OCI-LY7 (cell line): ENCODE measurements around the gene BTBD9. TPM values are rescaled to one million over a fixed set of nuclear protein-coding genes. Genes with fewer than 3 reads are reported as not detected.

Experiments used
- BruUV-seq: library from RNA; stranded (reverse); fragments of 400-500 nt; replicated peaks from 2 replicates; lab custom pipeline; 2021; lab: Mats Ljungman, UMichigan
- CTCF ChIA-PET: fragments of 300-600 bp; sonication (Branson Sonifier 250); formaldehyde crosslinking; loops from one replicate; lab custom pipeline; 2022; ENCODE audit warnings: antibody characterized with exemption; ENCODE audit not compliant: unreplicated experiment; lab: Charles Lee
- POLR2A ChIA-PET: fragments of 300-600 bp; sonication (Branson Sonifier 250); formaldehyde crosslinking; loops from one replicate; lab custom pipeline; 2022; ENCODE audit warnings: antibody characterized with exemption; lab: Charles Lee
- DNase-seq: peaks from one replicate; pipeline ENCODE4 v3.0.0-alpha.2; 2015; ENCODE audit warnings: low spot score
- H2AFZ ChIP-seq: fragments of 200-600 bp; sonication (generic), shearing (Covaris generic); 2 replicates; pipeline ENCODE4 v1.6.1; 2014; ENCODE audit warnings: mild to moderate bottlenecking, antibody characterized with exemption, low read length, moderate library complexity
- H3K27ac ChIP-seq: fragments of 200-600 bp; sonication (generic); 2 replicates; pipeline ENCODE4 v1.5.1; 2014; ENCODE audit warnings: mixed run types, low read depth, mild to moderate bottlenecking, moderate library complexity, low read length, inconsistent platforms; ENCODE audit not compliant: poor library complexity, severe bottlenecking
- H3K36me3 ChIP-seq: fragments of 200-600 bp; sonication (generic); 2 replicates; pipeline ENCODE4 v1.6.1; 2014; ENCODE audit warnings: mild to moderate bottlenecking, antibody characterized with exemption, low read length, moderate library complexity, mixed read lengths; ENCODE audit not compliant: insufficient read depth
- H3K4me1 ChIP-seq: fragments of 200-600 bp; sonication (generic); 2 replicates; pipeline ENCODE4 v1.5.1; 2014; ENCODE audit warnings: mild to moderate bottlenecking, low read length; ENCODE audit not compliant: insufficient read depth, poor library complexity, severe bottlenecking
- H3K4me2 ChIP-seq: fragments of 200-600 bp; sonication (generic); 2 replicates; pipeline ENCODE4 v1.6.1; 2014; ENCODE audit warnings: mild to moderate bottlenecking, low read length
- H3K4me3 ChIP-seq: fragments of 200-600 bp; sonication (generic); 2 replicates; pipeline ENCODE4 v1.5.1; 2014; ENCODE audit warnings: mild to moderate bottlenecking, low read depth, low read length; ENCODE audit not compliant: poor library complexity, severe bottlenecking
- H3K79me2 ChIP-seq: fragments of 200-600 bp; sonication (generic); 2 replicates; pipeline ENCODE4 v1.6.1; 2016; ENCODE audit warnings: low read depth, mild to moderate bottlenecking, low read length, moderate library complexity, mixed read lengths; ENCODE audit not compliant: insufficient read depth
- H3K9me2 ChIP-seq: fragments of 200-600 bp; sonication (generic); 2 replicates; pipeline ENCODE4 v1.6.1; 2016; ENCODE audit warnings: mild to moderate bottlenecking, low read length, mixed read lengths; ENCODE audit not compliant: insufficient read depth
- H3K9me3 ChIP-seq: fragments of 200-600 bp; sonication (generic); 2 replicates; pipeline ENCODE4 v1.6.1; 2014; ENCODE audit warnings: mild to moderate bottlenecking, mixed run types, low read length, mixed read lengths
- H4K20me1 ChIP-seq: fragments of 200-600 bp; sonication (generic); 2 replicates; pipeline ENCODE4 v1.6.1; 2014; ENCODE audit warnings: mild to moderate bottlenecking, antibody characterized with exemption, low read length, moderate library complexity, mixed read lengths; ENCODE audit not compliant: insufficient read depth
- EZH2phosphoT487 ChIP-seq: fragments of 200-600 bp; sonication (generic); IDR thresholded peaks from 2 replicates; pipeline ENCODE4 v1.6.1; 2018; ENCODE audit warnings: low read depth, borderline replicate concordance, mild to moderate bottlenecking, mixed run types, antibody characterized with exemption, low read length, moderate library complexity, mixed read lengths
- intact Hi-C: fragments of 100-400 bp; cut with micrococcal nuclease; formaldehyde crosslinking; loops from one replicate; pipeline ENCODE4 v1.10.0; 2022; ENCODE audit not compliant: unreplicated experiment
- total RNA-seq, 2 experiments: library from RNA; depleted of rRNA in 1 of 2; stranded (reverse); fragments of >200 nt in 1 of 2; shearing (Covaris generic) in 1 of 2; gene quantifications; 2 replicates each; pipeline ENCODE4 v1.2.3, GENCODE V29; 2014 to 2022
- TF ChIP-seq, protein P1 (sequence below): fragments of 200-600 bp; sonication (generic); conservative IDR thresholded peaks from 2 replicates; pipeline ENCODE4 v1.5.1; 2014; ENCODE audit warnings: mild to moderate bottlenecking, antibody characterized with exemption, low read length, moderate library complexity, mixed read lengths

Gene BTBD9
- total RNA-seq, 2 experiments from 2014 or later = 5.9 to 7.3 TPM

DNA sequence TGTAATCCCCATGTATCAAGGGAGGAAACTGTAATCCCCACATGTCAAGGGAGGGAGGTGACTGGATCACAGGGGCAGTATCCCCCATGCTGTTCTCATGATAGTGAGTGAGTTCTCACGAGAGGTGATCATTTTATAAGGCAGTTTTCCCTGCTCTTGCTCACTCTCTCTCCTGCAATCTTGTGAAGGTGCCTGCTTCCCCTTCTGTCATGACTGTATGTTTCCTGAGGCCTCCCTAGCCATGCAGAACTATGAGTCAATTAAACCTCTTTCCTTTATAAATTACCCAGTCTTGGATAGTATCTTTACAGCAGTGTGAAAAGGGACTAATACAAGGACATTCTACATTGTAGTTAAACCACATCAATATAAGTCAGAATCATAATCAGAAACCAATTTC lies 112.4 kb downstream of the BTBD9 start:
- no peaks in the 10 kb centered on the region for H3K36me3 ChIP-seq
- intact Hi-C loops = no loop called here
- H3K27ac ChIP-seq = no peak overlapping the region
- H3K4me1 ChIP-seq = no peaks in the 10 kb centered on the region
- POLR2A ChIA-PET = no interaction called here
- TF ChIP-seq, protein P1, sequence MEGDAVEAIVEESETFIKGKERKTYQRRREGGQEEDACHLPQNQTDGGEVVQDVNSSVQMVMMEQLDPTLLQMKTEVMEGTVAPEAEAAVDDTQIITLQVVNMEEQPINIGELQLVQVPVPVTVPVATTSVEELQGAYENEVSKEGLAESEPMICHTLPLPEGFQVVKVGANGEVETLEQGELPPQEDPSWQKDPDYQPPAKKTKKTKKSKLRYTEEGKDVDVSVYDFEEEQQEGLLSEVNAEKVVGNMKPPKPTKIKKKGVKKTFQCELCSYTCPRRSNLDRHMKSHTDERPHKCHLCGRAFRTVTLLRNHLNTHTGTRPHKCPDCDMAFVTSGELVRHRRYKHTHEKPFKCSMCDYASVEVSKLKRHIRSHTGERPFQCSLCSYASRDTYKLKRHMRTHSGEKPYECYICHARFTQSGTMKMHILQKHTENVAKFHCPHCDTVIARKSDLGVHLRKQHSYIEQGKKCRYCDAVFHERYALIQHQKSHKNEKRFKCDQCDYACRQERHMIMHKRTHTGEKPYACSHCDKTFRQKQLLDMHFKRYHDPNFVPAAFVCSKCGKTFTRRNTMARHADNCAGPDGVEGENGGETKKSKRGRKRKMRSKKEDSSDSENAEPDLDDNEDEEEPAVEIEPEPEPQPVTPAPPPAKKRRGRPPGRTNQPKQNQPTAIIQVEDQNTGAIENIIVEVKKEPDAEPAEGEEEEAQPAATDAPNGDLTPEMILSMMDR = no peak
- TF ChIP-seq EZH2phosphoT487 = no peak
- H3K79me2 ChIP-seq = no peaks in the 10 kb centered on the region
- no peak overlapping the region for H2AFZ ChIP-seq
- no TSS peak for BruUV-seq
- DNase-seq = no peak
- no peaks in the 10 kb centered on the region for H3K9me2 ChIP-seq
- CTCF ChIA-PET = no interaction called here
- H3K9me3 ChIP-seq = no peaks in the 10 kb centered on the region
- no peaks in the 10 kb centered on the region for H4K20me1 ChIP-seq
- no peak overlapping the region for H3K4me2 ChIP-seq
- no peak overlapping the region for H3K4me3 ChIP-seq

DNA sequence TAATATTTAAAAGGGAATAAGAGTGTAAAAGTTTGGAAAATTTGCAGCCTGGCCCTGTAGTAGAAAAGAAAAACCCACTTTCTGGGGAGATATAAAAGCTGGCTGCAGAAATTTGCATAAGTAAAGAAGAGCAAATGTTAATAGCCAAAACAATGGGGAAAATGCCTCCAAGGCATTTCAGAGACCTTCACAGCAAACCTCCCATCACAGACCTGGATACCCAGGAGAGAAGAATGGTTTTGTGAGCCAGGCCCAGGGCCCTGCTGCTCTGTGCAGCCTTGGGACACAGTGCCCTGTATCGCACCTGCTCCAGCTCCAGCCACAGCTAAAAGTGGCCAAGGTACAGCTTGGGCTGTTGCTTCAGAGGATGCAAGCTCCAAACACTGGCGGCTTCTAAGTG lies 113.8 kb downstream of the BTBD9 start:
- CTCF ChIA-PET = no interaction called here

DNA sequence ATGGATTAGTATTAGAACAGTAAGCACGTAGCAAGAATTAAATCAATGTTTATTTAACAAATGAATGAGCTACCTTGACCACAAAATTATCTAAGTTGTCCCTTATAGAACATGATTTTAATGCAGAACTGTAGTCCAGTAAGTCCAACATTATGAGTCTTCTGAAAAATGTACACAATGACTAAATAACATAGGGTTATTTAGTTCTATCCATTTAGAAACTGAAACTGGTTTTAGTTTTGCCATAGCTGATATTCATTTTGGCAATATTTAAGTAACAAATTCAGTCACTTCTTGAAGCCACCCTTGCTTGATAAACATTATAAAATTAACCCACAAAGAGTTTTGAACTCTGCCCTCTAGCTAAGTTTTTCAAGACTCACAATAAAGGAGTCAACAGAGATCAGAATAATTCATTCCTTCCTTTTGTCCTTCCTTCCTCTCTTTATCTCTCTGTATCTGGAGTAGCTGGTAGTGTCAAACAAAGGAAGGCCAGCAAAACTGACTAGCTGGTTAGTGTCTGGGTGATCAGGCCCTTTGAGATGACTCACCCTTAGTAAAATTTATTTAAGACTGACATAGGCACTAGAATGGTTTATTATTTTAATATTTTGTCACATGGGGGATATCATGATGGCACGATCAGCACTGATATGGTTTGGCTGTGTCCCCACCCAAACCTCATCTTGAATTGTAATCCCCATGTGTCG lies 115.1 kb downstream of the BTBD9 start:
- no peaks in the 10 kb centered on the region for H4K20me1 ChIP-seq
- DNase-seq = no peak
- no peaks in the 10 kb centered on the region for H3K4me1 ChIP-seq
- no TSS peak for BruUV-seq
- H3K79me2 ChIP-seq = no peaks in the 10 kb centered on the region
- no peak overlapping the region for H2AFZ ChIP-seq
- POLR2A ChIA-PET = interaction anchor here (0.6 kb wide), 1 partner anchor 459 kb away, joined by 3 read pairs; no protein-coding TSS in a partner anchor
- no peaks in the 10 kb centered on the region for H3K36me3 ChIP-seq
- H3K4me2 ChIP-seq = no peak overlapping the region
- no peaks in the 10 kb centered on the region for H3K9me3 ChIP-seq
- no peak for TF ChIP-seq EZH2phosphoT487
- TF ChIP-seq, protein P1 = no peak
- intact Hi-C loops = no loop called here
- no peak overlapping the region for H3K27ac ChIP-seq
- no peak overlapping the region for H3K4me3 ChIP-seq
- CTCF ChIA-PET = no interaction called here
- no peaks in the 10 kb centered on the region for H3K9me2 ChIP-seq

More for the DNA sequence above, 113.8 kb downstream of the BTBD9 start:
- no peak for DNase-seq
- POLR2A ChIA-PET = no interaction called here
- Histone ChIP-seq H3K4me1 (no peaks in the 10 kb centered on the region), H3K4me3 (no peak overlapping the region), H4K20me1 (no peaks in the 10 kb centered on the region), H2AFZ (no peak overlapping the region), H3K79me2 (no peaks in the 10 kb centered on the region), H3K36me3 (no peaks in the 10 kb centered on the region), H3K9me2 (no peaks in the 10 kb centered on the region), H3K27ac (no peak overlapping the region), H3K9me3 (no peaks in the 10 kb centered on the region), H3K4me2 (no peak overlapping the region)
- no TSS peak for BruUV-seq
- intact Hi-C loops = no loop called here
- TF ChIP-seq, protein P1 = no peak
- no peak for TF ChIP-seq EZH2phosphoT487
